ENCODE measurements around the gene CRKL. TPM values are rescaled to one million over a fixed set of nuclear protein-coding genes. Genes with fewer than 3 reads are reported as not detected.
"Not testable (repeated sequence)": the region's sequence is repeated elsewhere in the genome, so short reads cannot be mapped to it uniquely, and the experiment has no call there.

Gene CRKL
- total RNA-seq, 2 experiments from 2014 or later = 57.7 to 70.9 TPM

DNA sequence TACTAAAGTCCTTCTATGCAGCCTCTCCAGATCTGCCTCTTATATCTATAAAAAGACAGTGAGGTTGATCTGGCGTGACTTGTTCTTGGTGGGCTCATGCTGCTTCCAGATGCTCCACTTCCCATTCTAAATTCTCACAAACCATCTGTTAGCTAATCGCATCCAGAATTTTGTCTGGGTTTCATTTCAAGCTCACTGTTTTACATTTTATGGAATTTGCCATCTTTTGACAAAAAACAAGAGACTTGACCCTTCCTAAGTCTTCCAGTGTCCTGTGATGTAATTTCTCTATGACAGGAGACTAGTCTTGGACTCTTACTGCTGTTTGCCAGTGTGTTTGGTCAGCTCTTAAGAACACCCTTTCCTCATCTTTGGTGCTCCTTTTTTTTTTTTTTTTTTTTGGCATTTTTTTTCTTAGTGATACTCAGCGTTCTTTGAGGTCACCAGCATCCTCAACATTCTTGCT, 23.0 kb downstream of the CRKL start:
- intact Hi-C loops (cut with micrococcal nuclease; ENCODE audit: unreplicated experiment) = no loop called here

DNA sequence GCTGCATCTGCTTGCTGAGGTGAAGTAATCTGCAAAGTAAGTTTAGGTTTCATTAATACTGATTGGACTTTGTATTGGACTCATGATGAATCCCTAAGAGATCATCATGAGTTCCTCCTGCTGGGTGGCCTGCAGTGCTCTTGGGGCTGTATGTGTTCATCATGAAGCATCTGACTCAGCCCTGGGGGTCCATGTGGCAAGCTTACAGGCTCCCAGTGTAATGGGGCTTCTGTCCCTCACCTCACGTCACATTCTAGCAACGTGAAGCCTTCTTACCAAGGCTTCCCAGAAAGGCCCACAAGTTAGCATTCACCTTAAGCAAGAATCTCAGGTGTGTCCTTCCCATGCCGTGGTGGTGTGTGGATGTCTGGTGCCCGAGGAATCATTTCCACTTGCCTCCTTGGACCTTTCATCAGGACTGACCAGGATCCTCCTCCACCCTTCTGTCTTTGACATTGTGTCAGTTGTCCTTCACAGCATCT, 23.7 kb downstream of the CRKL start:
- Histone ChIP-seq H3K4me1 (ENCODE audit: insufficient read depth, low read length, poor library complexity, severe bottlenecking) (peaks cover 7% of the 10 kb centered on the region), H3K4me2 (ENCODE audit: low read length) (no peak overlapping the region), H3K36me3 (ENCODE audit: insufficient read depth, low read length) (peaks cover 80% of the 10 kb centered on the region), H3K4me3 (ENCODE audit: low read depth, low read length, poor library complexity, severe bottlenecking) (no peak overlapping the region), H3K79me2 (ENCODE audit: insufficient read depth, low read depth, low read length) (peaks cover 100% of the 10 kb centered on the region), H3K9me2 (ENCODE audit: insufficient read depth, low read length) (no peaks in the 10 kb centered on the region), H3K9me3 (ENCODE audit: low read length) (no peaks in the 10 kb centered on the region), H3K27ac (ENCODE audit: low read depth, low read length, poor library complexity, severe bottlenecking) (no peak overlapping the region), H4K20me1 (ENCODE audit: insufficient read depth, low read length) (peaks cover 41% of the 10 kb centered on the region), H2AFZ (ENCODE audit: low read length) (no peak overlapping the region)
- DNase-seq (ENCODE audit: low spot score) = no peak
- TF ChIP-seq EZH2phosphoT487 (IDR thresholded peaks at IDR 0.05; ENCODE audit: borderline replicate concordance, low read depth, low read length) = no peak
- TF ChIP-seq, protein P1, sequence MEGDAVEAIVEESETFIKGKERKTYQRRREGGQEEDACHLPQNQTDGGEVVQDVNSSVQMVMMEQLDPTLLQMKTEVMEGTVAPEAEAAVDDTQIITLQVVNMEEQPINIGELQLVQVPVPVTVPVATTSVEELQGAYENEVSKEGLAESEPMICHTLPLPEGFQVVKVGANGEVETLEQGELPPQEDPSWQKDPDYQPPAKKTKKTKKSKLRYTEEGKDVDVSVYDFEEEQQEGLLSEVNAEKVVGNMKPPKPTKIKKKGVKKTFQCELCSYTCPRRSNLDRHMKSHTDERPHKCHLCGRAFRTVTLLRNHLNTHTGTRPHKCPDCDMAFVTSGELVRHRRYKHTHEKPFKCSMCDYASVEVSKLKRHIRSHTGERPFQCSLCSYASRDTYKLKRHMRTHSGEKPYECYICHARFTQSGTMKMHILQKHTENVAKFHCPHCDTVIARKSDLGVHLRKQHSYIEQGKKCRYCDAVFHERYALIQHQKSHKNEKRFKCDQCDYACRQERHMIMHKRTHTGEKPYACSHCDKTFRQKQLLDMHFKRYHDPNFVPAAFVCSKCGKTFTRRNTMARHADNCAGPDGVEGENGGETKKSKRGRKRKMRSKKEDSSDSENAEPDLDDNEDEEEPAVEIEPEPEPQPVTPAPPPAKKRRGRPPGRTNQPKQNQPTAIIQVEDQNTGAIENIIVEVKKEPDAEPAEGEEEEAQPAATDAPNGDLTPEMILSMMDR (conservative IDR thresholded peaks at IDR 0.05; ENCODE audit: low read length) = no peak
- CTCF ChIA-PET (ENCODE audit: unreplicated experiment) = no interaction called here
- intact Hi-C loops (cut with micrococcal nuclease; ENCODE audit: unreplicated experiment) = no loop called here
- BruUV-seq (replicated peaks) = no TSS peak
- POLR2A ChIA-PET = no interaction called here

More for the DNA sequence above, 23.0 kb downstream of the CRKL start:
- Histone ChIP-seq H3K27ac (ENCODE audit: low read depth, low read length, poor library complexity, severe bottlenecking) (no peak overlapping the region), H3K4me2 (ENCODE audit: low read length) (no peak overlapping the region), H3K79me2 (ENCODE audit: insufficient read depth, low read depth, low read length) (peaks cover 100% of the 10 kb centered on the region), H3K9me2 (ENCODE audit: insufficient read depth, low read length) (no peaks in the 10 kb centered on the region), H3K9me3 (ENCODE audit: low read length) (no peaks in the 10 kb centered on the region), H3K4me1 (ENCODE audit: insufficient read depth, low read length, poor library complexity, severe bottlenecking) (peaks cover 7% of the 10 kb centered on the region), H2AFZ (ENCODE audit: low read length) (no peak overlapping the region), H3K36me3 (ENCODE audit: insufficient read depth, low read length) (peaks cover 80% of the 10 kb centered on the region), H4K20me1 (ENCODE audit: insufficient read depth, low read length) (peaks cover 35% of the 10 kb centered on the region; the same call in 1 of the 2 replicates), H3K4me3 (ENCODE audit: low read depth, low read length, poor library complexity, severe bottlenecking) (no peak overlapping the region)
- BruUV-seq (replicated peaks) = no TSS peak
- DNase-seq (ENCODE audit: low spot score) = no peak
- ChIA-PET CTCF (ENCODE audit: unreplicated experiment) (no interaction called here), POLR2A (interaction anchor here (0.6 kb wide), 1 partner anchor 169 kb away, joined by 3 read pairs; no protein-coding TSS in a partner anchor)
- TF ChIP-seq, protein P1 (conservative IDR thresholded peaks at IDR 0.05; ENCODE audit: low read length) = no peak
- no peak for TF ChIP-seq EZH2phosphoT487 (IDR thresholded peaks at IDR 0.05; ENCODE audit: borderline replicate concordance, low read depth, low read length)

DNA sequence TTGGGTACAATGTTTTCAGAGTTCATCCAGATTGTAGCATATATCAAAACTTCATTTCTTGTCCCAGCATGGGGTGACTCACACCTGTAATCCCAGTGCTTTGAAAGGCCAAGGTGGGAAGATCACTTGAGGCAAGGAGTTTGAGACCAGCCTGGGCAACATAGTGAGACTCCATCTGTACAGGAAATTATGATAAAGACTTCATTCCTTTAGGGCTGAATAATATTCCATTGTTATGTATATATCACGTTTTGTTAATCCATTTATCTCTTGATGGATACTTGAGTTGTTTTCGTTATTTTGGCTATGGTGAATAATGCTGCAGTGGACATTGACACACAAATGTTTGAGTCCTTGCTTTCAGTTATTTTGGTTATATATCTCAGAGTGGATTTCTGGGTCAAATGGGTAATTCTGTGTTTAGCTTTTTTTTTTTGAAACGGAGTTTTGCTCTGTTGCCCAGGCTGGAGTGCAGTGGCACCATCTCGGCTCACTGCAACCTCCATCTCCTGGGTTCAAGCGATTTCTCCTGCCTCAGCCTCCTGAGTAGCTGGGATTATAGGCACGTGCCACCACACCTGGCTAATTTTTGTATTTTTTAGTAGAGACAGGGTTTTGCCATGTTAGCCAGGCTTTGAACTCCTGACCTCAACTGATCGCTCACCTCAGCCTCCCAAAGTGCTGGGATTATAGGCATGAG, 25.1 kb downstream of the CRKL start:
- POLR2A ChIA-PET; CTCF ChIA-PET (ENCODE audit: unreplicated experiment): not testable (repeated sequence)

More for the DNA sequence above, 25.1 kb downstream of the CRKL start:
- H4K20me1 ChIP-seq (ENCODE audit: insufficient read depth, low read length) = peaks cover 42% of the 10 kb centered on the region
- H3K27ac ChIP-seq (ENCODE audit: low read depth, low read length, poor library complexity, severe bottlenecking); H3K9me2 ChIP-seq (ENCODE audit: insufficient read depth, low read length); H3K4me1 ChIP-seq (ENCODE audit: insufficient read depth, low read length, poor library complexity, severe bottlenecking); H3K9me3 ChIP-seq (ENCODE audit: low read length); DNase-seq (ENCODE audit: low spot score); H2AFZ ChIP-seq (ENCODE audit: low read length); H3K4me3 ChIP-seq (ENCODE audit: low read depth, low read length, poor library complexity, severe bottlenecking); BruUV-seq (replicated peaks); H3K4me2 ChIP-seq (ENCODE audit: low read length); intact Hi-C loops (cut with micrococcal nuclease; ENCODE audit: unreplicated experiment): not testable (repeated sequence)
- H3K36me3 ChIP-seq (ENCODE audit: insufficient read depth, low read length) = peaks cover 79% of the 10 kb centered on the region
- H3K79me2 ChIP-seq (ENCODE audit: insufficient read depth, low read depth, low read length) = peaks cover 100% of the 10 kb centered on the region
